Measurements from ENCODE around the gene FADS1.

DNA sequence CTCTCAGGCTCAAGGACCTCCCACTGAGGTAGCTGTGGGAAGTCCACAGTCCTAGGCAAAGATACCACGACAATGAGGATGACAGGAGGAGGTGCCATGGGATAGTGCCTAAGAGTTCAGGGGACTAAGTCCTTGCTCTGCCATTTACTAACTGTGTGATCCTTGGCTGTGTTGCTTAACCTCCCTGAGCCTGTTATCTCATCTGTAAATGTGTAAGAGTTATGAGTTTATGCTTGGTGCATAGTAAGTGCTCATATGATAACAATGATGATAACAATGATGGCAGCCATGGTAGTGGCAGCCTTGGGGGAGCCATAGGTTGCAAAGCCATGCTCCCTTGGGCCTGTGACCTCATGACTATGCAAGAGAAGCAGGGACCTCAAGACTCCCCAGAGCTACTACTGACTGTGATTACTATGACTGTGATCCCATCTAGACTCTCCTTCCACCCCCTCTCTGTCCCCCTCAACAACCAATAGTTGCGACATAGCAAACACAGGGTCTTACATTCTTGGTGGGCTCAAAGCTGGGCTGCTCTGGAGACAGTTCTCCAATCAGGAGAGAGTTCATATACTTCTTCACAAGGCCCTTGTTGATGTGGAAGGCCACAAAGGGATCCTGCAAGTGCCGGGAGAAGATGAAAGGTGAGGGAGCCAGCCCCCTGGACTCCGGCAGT is 3.9 kb downstream of the FADS1 start:
- TF ChIP-seq CTCF (conservative IDR thresholded peaks at IDR 0.05; ENCODE audit: low read depth in 2 of 2) (no peak), CREB1 (CRISPR knock-in tag; IDR thresholded peaks at IDR 0.05; ENCODE audit: low read depth) (no peak), POLR2AphosphoS5 (IDR thresholded peaks at IDR 0.05; ENCODE audit: low read depth) (no peak), ZNF331 (CRISPR knock-in tag; IDR thresholded peaks at IDR 0.05; ENCODE audit: low read depth) (no peak), EZH2 (IDR thresholded peaks at IDR 0.05; ENCODE audit: low read depth, unreplicated experiment) (no peak)
